ENCODE measurements around the gene CDH12. TPM values are rescaled to one million over a fixed set of nuclear protein-coding genes. Genes with fewer than 3 reads are reported as not detected.
"Not testable (repeated sequence)": the region's sequence is repeated elsewhere in the genome, so short reads cannot be mapped to it uniquely, and the experiment has no call there.

The CDH12 gene
- total and polyA plus RNA-seq, 5 experiments from 2014 or later: not detected

DNA sequence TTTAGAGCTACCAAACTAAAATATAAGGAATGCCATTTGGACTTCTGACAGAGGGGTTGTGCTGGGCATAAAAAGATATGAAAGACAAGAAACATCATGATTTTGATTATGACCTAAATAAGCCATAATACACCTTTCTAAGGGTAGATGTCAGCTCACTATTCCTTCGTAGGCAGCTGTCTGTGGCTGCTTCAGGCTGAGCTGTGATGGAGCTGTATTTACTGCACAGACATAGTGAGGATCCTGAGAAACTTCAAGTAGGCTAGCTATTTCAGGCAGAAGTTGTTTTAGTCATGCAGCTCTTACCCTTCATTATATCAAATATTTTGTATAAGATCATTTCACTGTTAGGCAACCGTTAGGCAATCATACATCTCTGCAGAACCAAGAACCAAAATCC, 511.7 kb downstream of the CDH12 start:
- H3K27me3 Mint-ChIP-seq: no peaks in the 10 kb centered on the region
- H3K27ac Mint-ChIP-seq: no peak overlapping the region
- DNase-seq (no peak), ATAC-seq (no peak)
- peaks cover 0 to 24% (median 6%) of the 10 kb centered on the region in 9 donors for H3K9me3 Mint-ChIP-seq
- no peak overlapping the region for H3K4me3 Mint-ChIP-seq
- no peaks in the 10 kb centered on the region for H3K4me1 Mint-ChIP-seq
- H3K36me3 Mint-ChIP-seq: no peaks in the 10 kb centered on the region
- POLR2A ChIA-PET: no interaction called here

DNA sequence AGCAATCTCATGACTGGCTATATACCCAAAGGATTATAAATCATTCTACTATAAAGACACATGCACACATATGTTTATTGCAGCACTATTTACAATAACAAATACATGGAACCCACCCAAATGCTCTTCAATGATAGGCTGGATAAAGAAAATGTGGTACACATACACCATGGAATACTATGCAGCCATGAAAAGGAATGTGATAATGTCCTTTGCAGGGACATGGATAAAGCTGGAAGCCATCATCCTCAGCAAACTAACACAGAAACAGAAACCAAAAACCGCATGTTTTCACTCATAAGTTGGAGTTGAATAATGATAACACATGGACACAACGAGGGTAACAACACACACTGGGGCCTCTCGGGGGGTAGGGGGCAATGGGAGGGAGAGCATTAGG, 520.2 kb downstream of the CDH12 start:
- H3K4me1 Mint-ChIP-seq, ATAC-seq, DNase-seq, POLR2A ChIA-PET, H3K27ac Mint-ChIP-seq, H3K27me3 Mint-ChIP-seq, H3K4me3 Mint-ChIP-seq: not testable (repeated sequence)
- H3K9me3 Mint-ChIP-seq: peaks cover 9 to 57% (median 37%) of the 10 kb centered on the region in 9 donors
- H3K36me3 Mint-ChIP-seq: peaks cover 0 to 11% (median 0%) of the 10 kb centered on the region in 3 donors

DNA sequence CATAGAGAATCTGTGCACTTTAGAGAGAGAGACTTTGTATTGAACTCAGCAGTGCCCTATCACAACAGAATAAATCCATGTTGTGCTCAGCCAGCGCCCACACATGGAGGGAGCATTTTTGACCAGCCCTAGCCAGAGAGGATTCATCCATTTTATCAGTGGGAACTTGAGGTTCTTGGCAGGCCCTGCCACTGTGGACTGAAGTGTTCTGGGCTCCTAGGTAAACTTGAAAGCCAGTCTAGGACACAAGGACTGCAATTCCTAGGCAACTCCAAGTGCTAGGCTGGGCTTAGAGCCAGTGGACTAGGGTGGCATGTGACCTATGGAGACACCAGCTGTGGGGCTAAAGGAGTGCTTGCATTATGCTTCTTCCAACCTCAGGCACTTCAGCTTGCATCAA, 523.5 kb downstream of the CDH12 start:
- Mint-ChIP-seq H3K27me3 (no peaks in the 10 kb centered on the region), H3K9me3 (peaks cover 2 to 37% (median 17%) of the 10 kb centered on the region in 9 donors), H3K27ac (no peak overlapping the region), H3K4me3 (no peak overlapping the region), H3K36me3 (peaks cover 0 to 4% (median 0%) of the 10 kb centered on the region in 3 donors), H3K4me1 (no peaks in the 10 kb centered on the region)
- ATAC-seq (no peak), DNase-seq (no peak)
- POLR2A ChIA-PET: no interaction called here

DNA sequence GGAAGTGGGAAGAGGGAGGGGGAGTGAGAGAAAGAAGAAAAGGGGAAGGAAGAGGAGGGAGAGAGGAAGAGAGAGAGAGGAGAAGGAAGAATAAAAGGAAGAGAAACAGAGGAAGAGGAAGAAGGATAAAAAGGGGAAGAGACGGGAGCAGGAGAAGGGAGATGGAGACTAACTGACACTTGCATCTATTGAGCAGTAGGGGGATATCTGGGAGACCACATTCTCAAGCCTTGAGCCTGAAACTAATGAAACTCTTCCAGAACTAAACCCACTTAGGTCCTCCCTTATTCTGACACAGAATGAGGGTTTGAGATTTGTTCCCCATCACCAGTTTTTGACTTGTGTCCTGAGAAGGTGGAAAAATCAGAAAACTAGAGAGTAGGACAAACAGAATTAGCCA, 533.3 kb downstream of the CDH12 start:
- H3K4me3 Mint-ChIP-seq: no peak overlapping the region
- H3K27ac Mint-ChIP-seq: no peak overlapping the region
- no peaks in the 10 kb centered on the region for H3K27me3 Mint-ChIP-seq
- H3K4me1 Mint-ChIP-seq: no peaks in the 10 kb centered on the region
- H3K9me3 Mint-ChIP-seq: peaks cover 0 to 36% (median 10%) of the 10 kb centered on the region in 9 donors
- POLR2A ChIA-PET: no interaction called here
- ATAC-seq (no peak), DNase-seq (no peak)
- no peaks in the 10 kb centered on the region for H3K36me3 Mint-ChIP-seq

DNA sequence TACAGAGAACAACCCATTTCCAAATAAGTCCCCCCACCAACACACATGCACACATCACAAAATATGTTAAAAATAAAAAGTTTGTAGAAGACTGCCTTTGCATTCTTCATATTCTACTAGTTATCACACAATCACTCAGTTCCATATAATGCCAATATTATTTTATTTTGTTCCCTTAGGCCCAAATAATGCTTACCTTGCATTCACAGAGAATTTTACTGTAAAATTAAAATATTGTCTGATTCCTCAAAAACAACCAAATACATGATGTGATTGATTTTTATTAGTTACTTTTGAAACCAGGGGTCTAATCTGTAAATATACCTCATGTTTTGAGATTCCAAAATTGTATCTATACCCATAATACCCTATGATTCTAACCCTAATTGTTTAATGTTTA, 536.9 kb downstream of the CDH12 start:
- H3K4me3 Mint-ChIP-seq: no peak overlapping the region
- no peaks in the 10 kb centered on the region for H3K4me1 Mint-ChIP-seq
- DNase-seq (no peak), ATAC-seq (no peak)
- no peak overlapping the region for H3K27ac Mint-ChIP-seq
- no peaks in the 10 kb centered on the region for H3K36me3 Mint-ChIP-seq
- H3K27me3 Mint-ChIP-seq: no peaks in the 10 kb centered on the region
- POLR2A ChIA-PET: no interaction called here
- peaks cover 3 to 55% (median 13%) of the 10 kb centered on the region in 9 donors for H3K9me3 Mint-ChIP-seq

DNA sequence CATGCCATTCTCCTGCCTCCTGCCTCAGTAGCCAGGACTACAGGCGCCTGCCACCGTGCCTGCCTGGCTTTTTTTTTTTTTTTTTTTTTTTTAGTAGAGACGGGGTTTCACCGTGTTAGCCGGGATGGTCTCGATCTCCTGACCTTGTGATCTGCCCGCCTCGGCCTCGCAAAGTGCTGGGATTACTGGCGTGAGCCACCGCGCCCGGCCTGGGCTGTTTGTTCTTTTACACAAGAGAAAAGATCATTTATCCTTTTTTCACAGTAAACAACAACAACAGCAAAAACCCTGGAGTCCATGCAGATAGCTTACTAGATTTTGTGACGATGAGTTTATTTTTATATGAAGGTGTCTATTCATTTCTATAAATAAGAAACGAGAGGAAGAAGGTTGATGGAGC, 538.1 kb downstream of the CDH12 start:
- H3K4me1 Mint-ChIP-seq, H3K36me3 Mint-ChIP-seq, H3K4me3 Mint-ChIP-seq, ATAC-seq, H3K27ac Mint-ChIP-seq, H3K27me3 Mint-ChIP-seq, DNase-seq, POLR2A ChIA-PET: not testable (repeated sequence)
- peaks cover 3 to 56% (median 9%) of the 10 kb centered on the region in 9 donors for H3K9me3 Mint-ChIP-seq

DNA sequence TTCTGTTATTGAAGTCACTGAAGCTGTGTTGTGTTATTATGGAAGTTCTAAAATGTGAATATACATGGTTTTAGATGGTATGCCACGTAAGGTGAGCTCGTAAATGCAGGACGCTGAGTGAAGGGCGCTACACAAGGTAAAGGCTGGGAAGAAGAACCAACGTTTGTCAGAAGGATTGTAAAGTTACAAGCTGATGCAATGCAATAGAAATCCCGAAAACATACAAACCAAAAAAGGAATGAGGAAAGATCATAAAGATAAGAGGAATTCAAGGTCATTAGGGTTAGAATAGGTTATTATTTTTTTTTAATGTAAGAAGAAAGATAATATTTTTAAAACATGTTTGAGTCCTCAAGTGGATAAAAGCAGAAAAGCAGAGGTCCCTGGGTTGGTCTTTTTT, 538.6 kb downstream of the CDH12 start:
- POLR2A ChIA-PET: no interaction called here
- no peak overlapping the region for H3K4me3 Mint-ChIP-seq
- H3K9me3 Mint-ChIP-seq: peaks cover 3 to 51% (median 9%) of the 10 kb centered on the region in 9 donors
- H3K36me3 Mint-ChIP-seq: no peaks in the 10 kb centered on the region
- H3K27me3 Mint-ChIP-seq: no peaks in the 10 kb centered on the region
- H3K27ac Mint-ChIP-seq: no peak overlapping the region
- DNase-seq (no peak), ATAC-seq (no peak)
- no peaks in the 10 kb centered on the region for H3K4me1 Mint-ChIP-seq

DNA sequence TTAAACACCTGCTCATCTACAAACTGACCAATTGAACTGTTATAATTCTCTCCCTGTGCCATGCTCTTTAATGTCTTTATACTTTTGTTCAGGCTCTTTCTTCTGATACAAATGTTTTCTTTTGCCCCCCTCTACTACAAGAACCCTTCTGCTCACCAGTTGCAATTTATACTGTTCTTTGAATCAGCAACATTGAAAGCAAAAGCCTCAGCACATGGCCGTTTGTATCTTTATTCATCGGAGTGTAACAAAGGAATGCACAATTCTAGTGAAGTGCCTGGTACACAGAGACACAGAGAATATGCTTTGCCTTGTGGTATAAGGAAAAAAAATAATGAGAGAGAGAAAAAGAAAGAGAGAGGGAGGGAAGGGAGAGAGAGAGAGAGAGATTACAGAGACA, 547.1 kb downstream of the CDH12 start:
- POLR2A ChIA-PET: no interaction called here
- H3K4me3 Mint-ChIP-seq: no peak overlapping the region

DNA sequence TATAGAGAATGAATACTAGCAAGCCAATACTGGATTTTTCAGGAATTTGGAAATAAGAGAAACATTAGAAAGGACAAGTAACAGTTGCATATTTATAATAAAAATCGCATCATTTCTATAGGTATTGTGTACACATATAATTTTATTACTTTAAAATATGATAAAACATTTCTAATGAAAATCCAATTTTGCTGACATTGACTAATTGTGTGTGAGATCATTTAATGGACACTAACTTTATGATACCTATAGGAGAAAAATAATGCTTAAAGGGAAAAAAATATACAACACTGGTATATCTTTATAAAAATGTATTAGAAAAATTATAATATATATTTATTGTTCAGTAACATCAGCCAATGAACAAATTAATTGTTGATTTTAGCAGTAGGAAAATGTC, 557.3 kb downstream of the CDH12 start:
- DNase-seq: no peak
- H3K4me3 Mint-ChIP-seq: no peak overlapping the region
- no peak for ATAC-seq
- POLR2A ChIA-PET: no interaction called here
- no peaks in the 10 kb centered on the region for H3K4me1 Mint-ChIP-seq
- no peaks in the 10 kb centered on the region for H3K36me3 Mint-ChIP-seq
- peaks cover 5 to 46% (median 23%) of the 10 kb centered on the region in 9 donors for H3K9me3 Mint-ChIP-seq
- H3K27ac Mint-ChIP-seq: no peak overlapping the region
- H3K27me3 Mint-ChIP-seq: no peaks in the 10 kb centered on the region

More for the DNA sequence above, 547.1 kb downstream of the CDH12 start:
- H3K4me1 Mint-ChIP-seq: no peaks in the 10 kb centered on the region
- DNase-seq (no peak), ATAC-seq (no peak)
- no peaks in the 10 kb centered on the region for H3K36me3 Mint-ChIP-seq
- H3K27ac Mint-ChIP-seq: no peak overlapping the region
- peaks cover 0 to 32% (median 6%) of the 10 kb centered on the region in 9 donors for H3K9me3 Mint-ChIP-seq
- no peaks in the 10 kb centered on the region for H3K27me3 Mint-ChIP-seq

DNA sequence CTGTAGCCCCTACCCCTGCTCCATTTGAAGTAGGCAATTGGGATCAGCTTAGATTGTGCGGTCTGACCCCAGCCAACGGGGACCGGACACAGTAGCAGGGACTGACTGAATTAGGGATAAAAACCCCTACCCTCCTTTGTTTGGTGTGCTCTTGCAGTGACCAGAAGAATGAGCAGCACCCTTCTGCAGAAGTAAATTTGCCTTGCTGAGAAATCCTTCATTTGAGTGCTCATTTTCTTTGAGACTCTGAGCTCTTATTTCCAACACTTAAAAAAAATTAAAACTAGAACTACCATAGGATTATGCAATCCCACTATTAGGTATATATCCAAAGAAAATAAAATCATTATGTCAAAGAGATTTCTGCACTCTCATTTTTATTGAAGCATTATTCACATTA, 560.0 kb downstream of the CDH12 start:
- ATAC-seq: no peak
- Mint-ChIP-seq H3K27ac (no peak overlapping the region), H3K27me3 (no peaks in the 10 kb centered on the region), H3K4me1 (no peaks in the 10 kb centered on the region), H3K36me3 (no peaks in the 10 kb centered on the region), H3K9me3 (peaks cover 5 to 58% (median 32%) of the 10 kb centered on the region in 9 donors), H3K4me3 (no peak overlapping the region)
- DNase-seq: no peak
- POLR2A ChIA-PET: no interaction called here

DNA sequence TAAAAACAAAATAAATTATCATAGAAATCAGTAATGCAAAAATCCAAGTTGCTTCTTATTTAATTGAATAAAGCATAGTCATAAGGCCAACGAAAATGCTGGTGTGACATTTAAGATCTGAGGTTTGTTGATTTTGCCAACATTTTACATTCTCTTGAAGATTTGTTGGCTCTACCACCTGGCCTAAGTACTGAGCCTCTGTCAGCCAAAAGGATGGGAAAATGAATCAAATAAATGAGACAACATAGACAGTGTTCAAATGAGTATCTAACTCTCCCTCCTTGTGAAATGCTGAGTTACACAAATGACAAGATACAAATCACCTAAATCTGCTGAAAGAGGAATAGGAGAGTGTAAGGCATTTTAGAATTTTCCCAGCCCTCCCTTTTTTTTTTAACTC, 575.0 kb downstream of the CDH12 start:
- Mint-ChIP-seq H3K9me3 (peaks cover 0 to 24% (median 6%) of the 10 kb centered on the region in 9 donors), H3K36me3 (no peaks in the 10 kb centered on the region), H3K27me3 (no peaks in the 10 kb centered on the region), H3K4me1 (no peaks in the 10 kb centered on the region), H3K4me3 (no peak overlapping the region), H3K27ac (no peak overlapping the region)
- POLR2A ChIA-PET: no interaction called here
- no peak for ATAC-seq
- DNase-seq: no peak

DNA sequence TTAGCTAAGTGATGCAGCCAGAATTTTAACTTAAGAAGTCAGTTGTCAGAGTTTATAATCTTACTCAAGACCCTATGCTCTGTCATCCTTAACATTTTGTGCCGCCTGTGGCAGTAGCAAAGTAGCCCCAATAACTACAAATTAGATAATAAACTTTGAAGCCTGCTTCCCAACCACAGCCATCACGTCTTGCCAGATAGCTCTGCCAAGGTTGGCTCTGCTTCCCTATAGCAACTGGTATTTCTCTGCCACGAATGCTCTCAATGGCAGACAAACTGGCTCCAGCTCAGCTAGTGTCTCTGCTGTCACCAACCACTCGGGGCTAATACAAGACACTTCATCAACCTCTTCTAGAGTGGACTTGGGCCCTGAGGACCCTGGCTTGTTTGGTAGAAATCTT, 576.1 kb downstream of the CDH12 start:
- Mint-ChIP-seq H3K27ac (no peak overlapping the region), H3K4me3 (no peak overlapping the region), H3K27me3 (no peaks in the 10 kb centered on the region), H3K9me3 (peaks cover 0 to 18% (median 5%) of the 10 kb centered on the region in 9 donors), H3K4me1 (no peaks in the 10 kb centered on the region), H3K36me3 (no peaks in the 10 kb centered on the region)
- POLR2A ChIA-PET: no interaction called here
- DNase-seq (no peak), ATAC-seq (no peak)

DNA sequence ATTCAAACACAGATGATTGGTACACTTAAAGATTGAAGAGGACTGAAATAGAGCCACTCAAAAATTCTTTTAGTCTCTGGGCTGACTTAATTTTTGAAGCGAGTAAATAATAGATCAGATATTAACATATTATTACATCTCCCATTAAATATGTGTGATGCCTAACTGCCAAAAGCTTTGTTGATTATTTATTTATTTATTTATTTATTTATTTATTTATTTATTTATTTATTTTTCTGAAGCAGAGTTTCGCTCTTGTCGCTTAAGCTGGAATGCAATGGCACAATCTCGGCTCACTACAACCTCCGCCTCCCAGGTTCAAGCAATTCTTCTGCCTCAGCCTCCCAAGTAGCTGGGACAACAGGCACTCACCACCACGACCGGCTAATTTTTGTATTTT, 587.3 kb downstream of the CDH12 start:
- H3K4me3 Mint-ChIP-seq, H3K4me1 Mint-ChIP-seq, H3K27ac Mint-ChIP-seq, ATAC-seq, POLR2A ChIA-PET, H3K27me3 Mint-ChIP-seq, H3K36me3 Mint-ChIP-seq, H3K9me3 Mint-ChIP-seq, DNase-seq: not testable (repeated sequence)

DNA sequence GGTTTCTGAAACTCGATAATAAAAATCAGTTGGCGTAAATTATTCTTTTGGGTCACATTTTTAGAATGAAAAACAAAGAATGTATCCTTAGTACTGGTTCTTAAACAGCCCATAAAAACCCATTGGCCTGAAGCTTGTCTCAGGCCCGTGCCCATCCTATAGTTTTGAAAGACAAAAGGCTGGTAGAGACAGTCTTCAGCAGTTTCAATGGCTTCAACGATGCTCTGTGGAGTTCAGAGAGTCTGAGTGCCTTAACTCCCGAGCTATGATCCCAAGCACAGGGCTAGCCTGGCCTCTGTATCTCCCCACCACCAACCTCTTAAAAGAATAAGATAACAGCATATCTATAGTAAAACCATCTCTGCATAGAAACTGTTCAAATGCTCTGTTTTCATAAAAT, 595.0 kb downstream of the CDH12 start:
- no peaks in the 10 kb centered on the region for H3K4me1 Mint-ChIP-seq
- POLR2A ChIA-PET: no interaction called here
- peaks cover 0 to 11% (median 6%) of the 10 kb centered on the region in 9 donors for H3K9me3 Mint-ChIP-seq
- DNase-seq: no peak
- H3K4me3 Mint-ChIP-seq: no peak overlapping the region
- H3K27me3 Mint-ChIP-seq: no peaks in the 10 kb centered on the region
- no peak overlapping the region for H3K27ac Mint-ChIP-seq
- H3K36me3 Mint-ChIP-seq: no peaks in the 10 kb centered on the region
- no peak for ATAC-seq

All from naive thymus-derived CD8-positive, alpha-beta T cell (primary cell).